Keratinocyte (primary cell): ENCODE measurements around the gene TSC22D2. TPM values are rescaled to one million over a fixed set of nuclear protein-coding genes. Genes with fewer than 3 reads are reported as not detected.

Experiments used
- DNase-seq: peaks from one replicate; pipeline ENCODE4 v3.0.0-alpha.2; 2011; ENCODE audit warnings: low read depth, missing footprints, low spot score
- FAIRE-seq: peaks from 2 replicates; lab custom pipeline; 2011; peaks lifted over from hg19 to GRCh38; lab: Jason Lieb, UNC
- H2AFZ ChIP-seq: 2 replicates; pipeline ENCODE4 v1.6.0; 2012; ENCODE audit warnings: low read length, control low read depth, inconsistent platforms; ENCODE audit not compliant: control insufficient read depth
- H3K27ac ChIP-seq: 2 replicates; pipeline ENCODE4 v1.5.1; 2011; ENCODE audit warnings: low read length; ENCODE audit not compliant: control insufficient read depth, insufficient read depth
- H3K27me3 ChIP-seq: 3 replicates; pipeline ENCODE4 v1.6.0; 2011; ENCODE audit warnings: low read length; ENCODE audit not compliant: control insufficient read depth, insufficient read depth; ENCODE audit errors: extremely low read depth
- H3K36me3 ChIP-seq, 2 experiments: 2 replicates in 1 of 2; 3 replicates in 1 of 2; pipeline ENCODE4 v1.5.1; 2011; ENCODE audit warnings: low read length in 2 of 2, mild to moderate bottlenecking in 1 of 2; ENCODE audit not compliant: control insufficient read depth in 2 of 2, insufficient read depth in 2 of 2; ENCODE audit errors: extremely low read depth in 1 of 2
- H3K4me1 ChIP-seq: 3 replicates; pipeline ENCODE4 v1.5.1; 2011; ENCODE audit warnings: low read length; ENCODE audit not compliant: control insufficient read depth, insufficient read depth; ENCODE audit errors: extremely low read depth
- H3K4me2 ChIP-seq: 3 replicates; pipeline ENCODE4 v1.6.0; 2011; ENCODE audit warnings: low read depth, low read length; ENCODE audit not compliant: control insufficient read depth, insufficient read depth; ENCODE audit errors: extremely low read depth
- H3K4me3 ChIP-seq, 3 experiments: fragments of 200-600 bp in 1 of 3; sonication (generic) in 1 of 3; 2 replicates in 2 of 3; 3 replicates in 1 of 3; pipeline ENCODE4 v1.5.1; 2011 to 2016; ENCODE audit warnings: low read length in 3 of 3, mild to moderate bottlenecking in 3 of 3, control low read depth in 2 of 3, inconsistent platforms in 1 of 3, low read depth in 1 of 3, mixed read lengths in 1 of 3, mixed run types in 1 of 3, moderate library complexity in 1 of 3; ENCODE audit not compliant: control insufficient read depth in 2 of 3, insufficient read depth in 2 of 3; ENCODE audit errors: extremely low read depth in 1 of 3
- H3K79me2 ChIP-seq: 2 replicates; pipeline ENCODE4 v1.6.0; 2012; ENCODE audit warnings: low read length; ENCODE audit not compliant: control insufficient read depth, insufficient read depth
- H3K9ac ChIP-seq: 3 replicates; pipeline ENCODE4 v1.6.0; 2011; ENCODE audit warnings: low read length; ENCODE audit not compliant: control insufficient read depth, insufficient read depth; ENCODE audit errors: extremely low read depth
- H3K9me1 ChIP-seq: 3 replicates; pipeline ENCODE4 v1.6.0; 2011; ENCODE audit warnings: low read length; ENCODE audit not compliant: control insufficient read depth, insufficient read depth; ENCODE audit errors: extremely low read depth
- H3K9me3 ChIP-seq: 2 replicates; pipeline ENCODE4 v1.5.1; 2012; ENCODE audit warnings: low read depth, low read length; ENCODE audit not compliant: control insufficient read depth
- H4K20me1 ChIP-seq: 3 replicates; pipeline ENCODE4 v1.6.0; 2011; ENCODE audit warnings: low read length; ENCODE audit not compliant: control insufficient read depth, insufficient read depth; ENCODE audit errors: extremely low read depth
- CTCF ChIP-seq, 3 experiments: IDR thresholded peaks in 1 of 3; conservative IDR thresholded peaks in 1 of 3; optimal IDR thresholded peaks in 1 of 3; 2 replicates in 2 of 3; 3 replicates in 1 of 3; pipeline versions ENCODE3 to v1.5.1; 2011; ENCODE audit warnings: low read length in 3 of 3, mild to moderate bottlenecking in 3 of 3, moderate library complexity in 2 of 3, control low read depth in 1 of 3, inconsistent platforms in 1 of 3; ENCODE audit not compliant: insufficient read depth in 2 of 3; ENCODE audit errors: extremely low read depth in 1 of 3
- EZH2 ChIP-seq: IDR thresholded peaks from one replicate; pipeline ENCODE4 v1.6.1; 2012; ENCODE audit warnings: inconsistent platforms, mild to moderate bottlenecking, low read length, moderate library complexity
- dilution Hi-C: fragments of 300-500 bp; cut with MboI; formaldehyde crosslinking; loops from one replicate; pipeline ENCODE4 v1.7.0; 2020; ENCODE audit warnings: low sequenced_read_pairs; ENCODE audit not compliant: extremely low pct_ligation_motif_present
- polyA plus RNA-seq, 5 experiments: library from polyadenylated mRNA; depleted of rRNA in 3 of 5; stranded (reverse) in 3 of 5; stranded (forward) in 1 of 5; unstranded in 1 of 5; fragments of >200 nt; gene quantifications; 1 replicate in 1 of 5; 2 replicates in 3 of 5; 3 replicates in 1 of 5; pipeline versions ENCODE4 v1.2.1 to v1.2.3, GENCODE V29; 2011 to 2012; ENCODE audit warnings: missing spikeins in 2 of 5, low read depth in 1 of 5, low replicate concordance in 1 of 5

The TSC22D2 gene
- polyA plus RNA-seq, 1 donor (not counting 4 experiments of a cell fraction or from before 2014, with no cell fraction given), result 22.3 TPM

DNA sequence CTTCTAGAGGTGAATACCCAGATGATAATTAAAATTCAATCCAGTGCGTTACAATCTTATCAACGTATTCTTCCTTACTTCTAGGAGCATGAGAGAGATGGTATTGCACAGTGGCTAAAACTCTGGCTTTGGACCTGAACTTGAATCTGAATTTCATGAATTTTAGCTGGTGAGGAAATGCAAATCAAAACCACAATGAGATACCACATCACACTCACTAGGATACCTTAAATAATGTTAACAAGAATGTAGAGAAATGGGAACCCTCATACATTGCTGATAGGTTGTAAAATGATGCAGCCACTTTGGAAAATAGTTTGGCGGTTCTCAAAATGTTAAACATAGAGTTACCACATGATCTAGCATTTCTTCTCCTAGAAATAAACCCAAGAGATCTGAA lies 47.1 kb upstream of the TSC22D2 start:
- no peak overlapping the region for H3K9ac ChIP-seq
- H3K4me3 ChIP-seq, result no peak overlapping the region
- no peaks in the 10 kb centered on the region for H4K20me1 ChIP-seq
- H3K4me1 ChIP-seq, result peaks cover 27% of the 10 kb centered on the region
- dilution Hi-C loops, result no loop called here
- no peaks in the 10 kb centered on the region for H3K36me3 ChIP-seq
- H3K27me3 ChIP-seq, result no peaks in the 10 kb centered on the region
- H3K9me3 ChIP-seq, result no peaks in the 10 kb centered on the region
- TF ChIP-seq CTCF (optimal IDR thresholded peaks at IDR 0.05 in 1 of 3, IDR thresholded peaks at IDR 0.05 in 1 of 3, conservative IDR thresholded peaks at IDR 0.05 in 1 of 3; ENCODE audit: extremely low read depth in 1 of 3, insufficient read depth in 2 of 3, low read length in 3 of 3) (no peak), EZH2 (no peak)
- no peaks in the 10 kb centered on the region for H3K79me2 ChIP-seq
- no peak for FAIRE-seq
- no peak overlapping the region for H3K4me2 ChIP-seq
- no peak overlapping the region for H2AFZ ChIP-seq
- H3K9me1 ChIP-seq, result no peaks in the 10 kb centered on the region
- no peak overlapping the region for H3K27ac ChIP-seq
- no peak for DNase-seq

GRCh38 chr3:150362515-150363302 lies 45.4 kb upstream of the TSC22D2 start:
- Histone ChIP-seq H3K9me1 (no peaks in the 10 kb centered on the region), H3K4me3 (no peak overlapping the region), H3K79me2 (no peaks in the 10 kb centered on the region), H3K4me2 (peak overlapping the region; percentile 42), H3K9ac (no peak overlapping the region), H3K27ac (peak overlapping the region; percentile 58), H3K9me3 (no peaks in the 10 kb centered on the region), H3K27me3 (no peaks in the 10 kb centered on the region), H3K36me3 (no peaks in the 10 kb centered on the region), H4K20me1 (no peaks in the 10 kb centered on the region), H3K4me1 (peaks cover 27% of the 10 kb centered on the region), H2AFZ (peak overlapping the region; percentile 61)
- dilution Hi-C loops, result no loop called here
- DNase-seq, result peak; percentile 73
- no peak for TF ChIP-seq EZH2
- TF ChIP-seq CTCF (optimal IDR thresholded peaks at IDR 0.05 in 1 of 3, IDR thresholded peaks at IDR 0.05 in 1 of 3, conservative IDR thresholded peaks at IDR 0.05 in 1 of 3; ENCODE audit: extremely low read depth in 1 of 3, insufficient read depth in 2 of 3, low read length in 3 of 3), result no peak
- peak; percentile 86 for FAIRE-seq
